H1 (cell line): ENCODE measurements around the gene KLF9. TPM values are rescaled to one million over a fixed set of nuclear protein-coding genes. Genes with fewer than 3 reads are reported as not detected.

ENCODE experiments used
- CTCF ChIA-PET: fragments of 300-600 bp; sonication (Branson Sonifier 250); formaldehyde crosslinking; loops from one replicate; lab custom pipeline; 2021; ENCODE audit not compliant: partially characterized antibody; lab: Charles Lee
- POLR2A ChIA-PET: fragments of 300-600 bp; sonication (Branson Sonifier 250); formaldehyde crosslinking; loops from one replicate; lab custom pipeline; 2021; ENCODE audit warnings: inconsistent platforms; ENCODE audit not compliant: partially characterized antibody; lab: Charles Lee
- DNase-seq, 2 experiments: peaks; one replicate each; pipeline versions ENCODE4 v3.0.0 to v3.0.0-alpha.2; 2010 to 2022; ENCODE audit warnings: low spot score in 2 of 2, low read depth in 1 of 2, mixed read lengths in 1 of 2
- FAIRE-seq: peaks from 2 replicates; lab custom pipeline; 2011; peaks lifted over from hg19 to GRCh38; lab: Jason Lieb, UNC
- H2AFZ ChIP-seq: 2 replicates; pipeline ENCODE4 v1.8.1; 2012; ENCODE audit warnings: low read length, inconsistent platforms
- H2AK5ac ChIP-seq: 2 replicates; pipeline ENCODE4 v1.6.1; 2013; ENCODE audit warnings: low read depth, low read length
- H2BK120ac ChIP-seq: replicated peaks from 2 replicates; pipeline ENCODE3; 2013; ENCODE audit warnings: low read depth, low read length, inconsistent platforms
- H2BK12ac ChIP-seq: 2 replicates; pipeline ENCODE4 v1.6.1; 2013; ENCODE audit warnings: low read depth, low read length
- H2BK15ac ChIP-seq: 2 replicates; pipeline ENCODE4 v1.6.1; 2013; ENCODE audit warnings: low read length
- H2BK20ac ChIP-seq: 2 replicates; pipeline ENCODE4 v1.6.1; 2013; ENCODE audit warnings: low read length
- H2BK5ac ChIP-seq: 2 replicates; pipeline ENCODE4 v1.6.1; 2013; ENCODE audit warnings: low read depth, low read length
- H3K14ac ChIP-seq: 2 replicates; pipeline ENCODE4 v1.6.1; 2013; ENCODE audit warnings: inconsistent platforms; ENCODE audit not compliant: insufficient read length
- H3K18ac ChIP-seq: 2 replicates; pipeline ENCODE4 v1.6.1; 2013; ENCODE audit warnings: low read length; ENCODE audit errors: extremely low read depth
- H3K23ac ChIP-seq: 2 replicates; pipeline ENCODE4 v1.6.1; 2013; ENCODE audit warnings: inconsistent platforms; ENCODE audit not compliant: insufficient read length
- H3K23me2 ChIP-seq: 2 replicates; pipeline ENCODE4 v1.6.1; 2013; ENCODE audit warnings: low read depth, low read length
- H3K27ac ChIP-seq: 2 replicates; pipeline ENCODE4 v1.6.1; 2011; ENCODE audit warnings: low read depth, low read length, inconsistent platforms
- H3K27me3 ChIP-seq, 4 experiments: replicated peaks in 1 of 4; 1 replicate in 1 of 4; 2 replicates in 3 of 4; pipeline versions ENCODE4 v1.6.1 to v1.8.1; 2011 to 2013; ENCODE audit warnings: low read length in 3 of 4, mild to moderate bottlenecking in 3 of 4, inconsistent platforms in 2 of 4, mixed read lengths in 2 of 4, moderate library complexity in 1 of 4; ENCODE audit not compliant: control insufficient read depth in 3 of 4, insufficient read depth in 3 of 4; ENCODE audit errors: extremely low read depth in 1 of 4
- H3K36me3 ChIP-seq, 4 experiments: 2 replicates each; pipeline versions ENCODE4 v1.6.1 to v1.8.1; 2011 to 2013; ENCODE audit warnings: mild to moderate bottlenecking in 4 of 4, low read length in 3 of 4, moderate library complexity in 2 of 4, control low read depth in 1 of 4, inconsistent platforms in 1 of 4; ENCODE audit not compliant: insufficient read depth in 4 of 4, control insufficient read depth in 2 of 4
- H3K4ac ChIP-seq: replicated peaks from 2 replicates; pipeline ENCODE3; 2013; ENCODE audit warnings: low read length, low read depth, mixed read lengths, inconsistent platforms; ENCODE audit not compliant: insufficient read length
- H3K4me1 ChIP-seq, 4 experiments: replicated peaks in 1 of 4; 1 replicate in 1 of 4; 2 replicates in 3 of 4; pipeline versions ENCODE4 v1.6.1 to v1.8.1; 2011 to 2013; ENCODE audit warnings: low read length in 3 of 4, inconsistent platforms in 2 of 4, mixed read lengths in 1 of 4; ENCODE audit not compliant: insufficient read depth in 4 of 4, control insufficient read depth in 3 of 4
- H3K4me2 ChIP-seq, 2 experiments: 2 replicates each; pipeline versions ENCODE4 v1.6.1 to v1.8.1; 2011 to 2013; ENCODE audit warnings: low read depth in 2 of 2, low read length in 2 of 2, control low read depth in 1 of 2, inconsistent platforms in 1 of 2, mild to moderate bottlenecking in 1 of 2; ENCODE audit not compliant: insufficient read depth in 1 of 2
- H3K4me3 ChIP-seq, 4 experiments: fragments of 200-600, 300-600 bp in 1 of 4; sonication (generic), shearing (Covaris generic), sonication (Bioruptor Twin) in 1 of 4; 2 replicates each; pipeline versions ENCODE4 v1.5.1 to v1.8.1; 2011 to 2016; ENCODE audit warnings: low read length in 4 of 4, low read depth in 3 of 4, control low read depth in 2 of 4, inconsistent platforms in 2 of 4, mild to moderate bottlenecking in 2 of 4, mixed read lengths in 1 of 4, moderate library complexity in 1 of 4; ENCODE audit not compliant: insufficient read depth in 2 of 4; ENCODE audit errors: extremely low read depth in 1 of 4
- H3K56ac ChIP-seq: replicated peaks from 2 replicates; pipeline ENCODE3; 2013; ENCODE audit warnings: low read depth, mild to moderate bottlenecking, mixed read lengths, low read length, inconsistent platforms; ENCODE audit not compliant: insufficient read length
- H3K79me1 ChIP-seq: 2 replicates; pipeline ENCODE4 v1.6.1; 2013; ENCODE audit warnings: low read depth, low read length, control low read depth
- H3K79me2 ChIP-seq, 2 experiments: 2 replicates each; pipeline versions ENCODE4 v1.6.1 to v1.8.1; 2012 to 2013; ENCODE audit warnings: low read length in 2 of 2, mild to moderate bottlenecking in 2 of 2, inconsistent platforms in 1 of 2; ENCODE audit not compliant: insufficient read depth in 2 of 2, control insufficient read depth in 1 of 2
- H3K9ac ChIP-seq, 4 experiments: replicated peaks in 1 of 4; 1 replicate in 1 of 4; 2 replicates in 3 of 4; pipeline versions ENCODE4 v1.6.1 to v1.8.1; 2011 to 2013; ENCODE audit warnings: low read depth in 3 of 4, low read length in 3 of 4, control low read depth in 2 of 4, mild to moderate bottlenecking in 2 of 4, moderate library complexity in 2 of 4, inconsistent platforms in 1 of 4; ENCODE audit errors: extremely low read depth in 1 of 4
- H3K9me3 ChIP-seq, 2 experiments: 2 replicates each; pipeline versions ENCODE4 v1.6.1 to v1.8.1; 2012 to 2013; ENCODE audit warnings: mild to moderate bottlenecking in 2 of 2, moderate library complexity in 2 of 2, control low read depth in 1 of 2, inconsistent platforms in 1 of 2, low read depth in 1 of 2, low read length in 1 of 2, mixed read lengths in 1 of 2; ENCODE audit not compliant: insufficient read depth in 2 of 2
- H4K20me1 ChIP-seq, 2 experiments: replicated peaks in 1 of 2; 2 replicates each; pipeline versions ENCODE3 to v1.8.1; 2011 to 2013; ENCODE audit warnings: inconsistent platforms in 2 of 2, low read length in 2 of 2, mild to moderate bottlenecking in 1 of 2; ENCODE audit not compliant: insufficient read depth in 2 of 2, control insufficient read depth in 1 of 2
- H4K5ac ChIP-seq: 2 replicates; pipeline ENCODE4 v1.6.1; 2013; ENCODE audit warnings: low read length, low read depth, mixed read lengths, inconsistent platforms; ENCODE audit not compliant: insufficient read length
- H4K8ac ChIP-seq: 2 replicates; pipeline ENCODE4 v1.8.0; 2013; ENCODE audit warnings: mild to moderate bottlenecking, moderate library complexity, low read length, inconsistent platforms; ENCODE audit not compliant: insufficient read depth; ENCODE audit errors: extremely low read depth
- H4K91ac ChIP-seq: replicated peaks from 2 replicates; pipeline ENCODE3; 2013; ENCODE audit warnings: low read length, mixed read lengths, inconsistent platforms; ENCODE audit not compliant: insufficient read length
- POLR2AphosphoS5 ChIP-seq: IDR thresholded peaks from 2 replicates; pipeline ENCODE4 v1.6.1; 2011; ENCODE audit warnings: low read depth, low read length
- SRF ChIP-seq: IDR thresholded peaks from 2 replicates; pipeline ENCODE4 v1.6.1; 2011; ENCODE audit warnings: mild to moderate bottlenecking, low read depth, low read length, moderate library complexity
- TEAD4 ChIP-seq: IDR thresholded peaks from 2 replicates; pipeline ENCODE4 v1.6.1; 2012; ENCODE audit warnings: low read depth, low read length, inconsistent platforms, mixed read lengths
- WGBS, 2 experiments: shearing (Covaris generic) in 1 of 2; methylation state at CpG; one replicate each; pipeline versions ENCODE4 v1.1.6 to v1.1.7; 2013 to 2015; ENCODE audit warnings: low lambda C conversion rate in 2 of 2, mixed read lengths in 2 of 2, inconsistent platforms in 1 of 2, low coverage in 1 of 2, missing lambda C conversion rate in 1 of 2; ENCODE audit not compliant: insufficient replicate concordance in 2 of 2, insufficient coverage in 1 of 2, insufficient read length in 1 of 2; ENCODE audit errors: extremely low coverage in 1 of 2, missing lambda C conversion rate in 1 of 2; 5-methylcytosine and 5-hydroxymethylcytosine counted together
- polyA plus RNA-seq, 7 experiments: library from polyadenylated mRNA; depleted of rRNA in 3 of 7; stranded (reverse) in 5 of 7; unstranded in 2 of 7; fragments of >200 nt in 5 of 7; fragments of 200-250 nt in 2 of 7; gene quantifications; 1 replicate in 5 of 7; 2 replicates in 1 of 7; 4 replicates in 1 of 7; pipeline versions ENCODE4 v1.2.1 to v1.2.3, GENCODE V29; 2011 to 2013; ENCODE audit warnings: missing spikeins in 2 of 7, mixed read lengths in 2 of 7
- total RNA-seq: library from RNA; stranded (reverse); fragmentation: NEBNext Ultra II Directional; extraction: Animal tissue kit (Norgen Biotek cat#: 25700); gene quantifications from 2 replicates; pipeline ENCODE4 v1.2.1, GENCODE V29; 2021

The KLF9 gene
- total and polyA plus RNA-seq, 2 of the 8 experiments (the other 6 are each of a cell fraction or from before 2014, with no cell fraction given), result 0.47 to 0.82 TPM

GRCh38 chr9:70415476-70415875 lies 1.0 kb upstream of the KLF9 start:
- Histone ChIP-seq H2BK15ac (no peak overlapping the region), H4K91ac (no peak overlapping the region), H3K9ac (no peak overlapping the region), H3K36me3 (no peaks in the 10 kb centered on the region), H2BK120ac (no peak overlapping the region), H3K23me2 (peaks cover 33% of the 10 kb centered on the region), H2AFZ (no peak overlapping the region), H3K79me1 (no peaks in the 10 kb centered on the region), H3K4me1 (peaks cover 4 to 15% (median 6%) of the 10 kb centered on the region in 4 experiments), H3K79me2 (no peaks in the 10 kb centered on the region), H3K27ac (no peak overlapping the region), H3K56ac (no peak overlapping the region), H3K4me2 (no peak overlapping the region), H2AK5ac (no peak overlapping the region), H3K9me3 (no peaks in the 10 kb centered on the region), H3K23ac (no peak overlapping the region), H4K5ac (no peak overlapping the region), H3K27me3 (peaks cover 9 to 35% (median 31%) of the 10 kb centered on the region in 4 experiments), H3K4ac (no peak overlapping the region), H4K8ac (no peak overlapping the region; the same call in 1 of the 2 replicates), H2BK5ac (no peak overlapping the region), H3K14ac (no peak overlapping the region), H4K20me1 (no peaks in the 10 kb centered on the region), H2BK12ac (no peak overlapping the region), H3K4me3 (no peak overlapping the region), H2BK20ac (no peak overlapping the region), H3K18ac (no peak overlapping the region)
- no peak for DNase-seq
- 59% methylated on average over 5 of the region's 5 CpGs; no CpG with 5 or more reads in 1 of the 2 experiments for WGBS, 2 experiments
- no peak for FAIRE-seq
- TF ChIP-seq TEAD4 (no peak), POLR2AphosphoS5 (no peak), SRF (no peak)
- POLR2A ChIA-PET, result no interaction called here
- CTCF ChIA-PET, result interaction anchor here (1.1 to 1.6 kb wide), 4 partner anchors 9 to 187 kb away, joined by 3 to 6 read pairs (median 3); no protein-coding TSS in a partner anchor
